Colonic mucosa (tissue), 4 donors: ENCODE results near the gene LRMDA. TPM values are rescaled to one million over a fixed set of nuclear protein-coding genes. Genes with fewer than 3 reads are reported as not detected.

ENCODE experiments used
- DNase-seq: peaks from one replicate; pipeline ENCODE4 v3.0.0-alpha.2; 2020
- H3K27ac ChIP-seq: fragments of 200-600 bp; one replicate; pipeline ENCODE4 v1.8.0; 2021
- H3K27me3 ChIP-seq: fragments of 200-600 bp; one replicate; pipeline ENCODE4 v1.8.0; 2021
- H3K36me3 ChIP-seq: fragments of 200-600 bp; one replicate; pipeline ENCODE4 v1.8.0; 2021
- H3K4me1 ChIP-seq: fragments of 200-600 bp; one replicate; pipeline ENCODE4 v1.8.0; 2021; ENCODE audit warnings: mild to moderate bottlenecking
- H3K4me3 ChIP-seq: fragments of 200-600 bp; one replicate; pipeline ENCODE4 v1.8.0; 2021
- H3K9ac ChIP-seq, 2 donors: one replicate each; pipeline ENCODE4 v1.7.0; 2013; ENCODE audit warnings: control low read depth in 2 of 2, low read depth in 2 of 2, low read length in 2 of 2
- H3K9me3 ChIP-seq: fragments of 200-600 bp; one replicate; pipeline ENCODE4 v1.8.0; 2021
- intact Hi-C: fragments of 100-400 bp; cut with DNase I; formaldehyde crosslinking; loops from one replicate; pipeline ENCODE4 v1.14.1; 2022
- total RNA-seq, 2 donors: library from RNA; stranded (reverse); fragmentation: NEBNext Ultra II Directional in 1 of 2; extraction: Animal tissue kit (Norgen Biotek cat#: 25700) in 1 of 2; gene quantifications; one replicate each; pipeline ENCODE4 v1.2.1, GENCODE V29; 2021
- TF ChIP-seq, protein P1 (sequence below): fragments of 200-600 bp; IDR thresholded peaks from one replicate; pipeline ENCODE4 v1.8.0; 2022; ENCODE audit warnings: antibody characterized with exemption, mild to moderate bottlenecking
- donor health status: healthy.
- donor health status: DM: no; HTN: no; CAD: no.
- donor health status: DM: no; HTN: no; CAD: no.

Gene LRMDA
- total RNA-seq, 2 donors from 2014 or later, result 2.5 to 5.2 TPM

DNA sequence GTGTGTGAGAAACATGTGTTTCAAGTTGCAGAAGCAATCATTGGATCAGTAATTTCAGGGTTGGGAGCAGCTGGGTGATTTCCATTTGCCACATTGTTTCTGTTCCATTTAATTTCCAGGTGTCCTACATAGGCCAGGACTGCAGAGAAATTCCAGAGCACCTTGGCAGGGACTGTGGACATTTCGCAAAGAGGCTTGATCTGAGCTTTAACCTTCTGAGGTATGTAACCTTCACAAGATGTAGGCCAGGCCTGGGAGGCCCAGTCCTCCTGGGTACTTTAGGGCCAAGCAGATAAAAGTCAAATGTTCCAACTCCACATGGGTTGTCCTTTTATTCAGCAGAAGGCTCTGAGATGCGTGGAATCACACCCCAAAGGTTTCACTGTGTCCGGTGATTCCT lies 6.9 kb downstream of the LRMDA start:
- no peak overlapping the region for H3K27ac ChIP-seq
- intact Hi-C loops, result no loop called here
- no peaks in the 10 kb centered on the region for H3K9me3 ChIP-seq
- no peak for DNase-seq
- no peak overlapping the region for H3K9ac ChIP-seq
- no peaks in the 10 kb centered on the region for H3K27me3 ChIP-seq
- H3K36me3 ChIP-seq, result no peaks in the 10 kb centered on the region
- no peak overlapping the region for H3K4me3 ChIP-seq
- TF ChIP-seq, protein P1, sequence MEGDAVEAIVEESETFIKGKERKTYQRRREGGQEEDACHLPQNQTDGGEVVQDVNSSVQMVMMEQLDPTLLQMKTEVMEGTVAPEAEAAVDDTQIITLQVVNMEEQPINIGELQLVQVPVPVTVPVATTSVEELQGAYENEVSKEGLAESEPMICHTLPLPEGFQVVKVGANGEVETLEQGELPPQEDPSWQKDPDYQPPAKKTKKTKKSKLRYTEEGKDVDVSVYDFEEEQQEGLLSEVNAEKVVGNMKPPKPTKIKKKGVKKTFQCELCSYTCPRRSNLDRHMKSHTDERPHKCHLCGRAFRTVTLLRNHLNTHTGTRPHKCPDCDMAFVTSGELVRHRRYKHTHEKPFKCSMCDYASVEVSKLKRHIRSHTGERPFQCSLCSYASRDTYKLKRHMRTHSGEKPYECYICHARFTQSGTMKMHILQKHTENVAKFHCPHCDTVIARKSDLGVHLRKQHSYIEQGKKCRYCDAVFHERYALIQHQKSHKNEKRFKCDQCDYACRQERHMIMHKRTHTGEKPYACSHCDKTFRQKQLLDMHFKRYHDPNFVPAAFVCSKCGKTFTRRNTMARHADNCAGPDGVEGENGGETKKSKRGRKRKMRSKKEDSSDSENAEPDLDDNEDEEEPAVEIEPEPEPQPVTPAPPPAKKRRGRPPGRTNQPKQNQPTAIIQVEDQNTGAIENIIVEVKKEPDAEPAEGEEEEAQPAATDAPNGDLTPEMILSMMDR, result no peak
- H3K4me1 ChIP-seq, result no peaks in the 10 kb centered on the region

DNA sequence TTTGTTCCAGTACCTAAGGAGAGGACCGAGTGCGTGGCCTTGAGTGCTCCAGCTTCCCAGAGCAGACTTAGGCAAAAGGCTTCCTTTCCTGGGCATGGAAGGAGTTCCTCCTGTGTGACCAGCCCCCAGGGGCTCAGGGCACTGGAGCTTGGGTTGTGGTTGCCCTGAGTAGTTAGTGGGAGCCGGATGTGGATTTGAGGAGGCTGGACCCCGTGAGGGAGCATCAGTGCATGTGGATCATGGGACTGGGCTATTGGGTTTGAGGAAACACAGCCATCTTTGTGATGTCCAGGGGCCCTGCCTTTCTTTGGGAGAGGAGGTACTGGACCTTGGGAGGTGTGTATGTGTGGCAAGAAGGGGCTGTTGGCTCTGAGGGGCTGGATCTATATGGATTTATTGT lies 8.4 kb downstream of the LRMDA start:
- Histone ChIP-seq H3K36me3 (no peaks in the 10 kb centered on the region), H3K9ac (no peak overlapping the region), H3K27ac (no peak overlapping the region), H3K27me3 (no peaks in the 10 kb centered on the region), H3K4me3 (no peak overlapping the region), H3K9me3 (no peaks in the 10 kb centered on the region), H3K4me1 (no peaks in the 10 kb centered on the region)
- TF ChIP-seq, protein P1, result no peak
- intact Hi-C loops, result no loop called here
- DNase-seq, result no peak

DNA sequence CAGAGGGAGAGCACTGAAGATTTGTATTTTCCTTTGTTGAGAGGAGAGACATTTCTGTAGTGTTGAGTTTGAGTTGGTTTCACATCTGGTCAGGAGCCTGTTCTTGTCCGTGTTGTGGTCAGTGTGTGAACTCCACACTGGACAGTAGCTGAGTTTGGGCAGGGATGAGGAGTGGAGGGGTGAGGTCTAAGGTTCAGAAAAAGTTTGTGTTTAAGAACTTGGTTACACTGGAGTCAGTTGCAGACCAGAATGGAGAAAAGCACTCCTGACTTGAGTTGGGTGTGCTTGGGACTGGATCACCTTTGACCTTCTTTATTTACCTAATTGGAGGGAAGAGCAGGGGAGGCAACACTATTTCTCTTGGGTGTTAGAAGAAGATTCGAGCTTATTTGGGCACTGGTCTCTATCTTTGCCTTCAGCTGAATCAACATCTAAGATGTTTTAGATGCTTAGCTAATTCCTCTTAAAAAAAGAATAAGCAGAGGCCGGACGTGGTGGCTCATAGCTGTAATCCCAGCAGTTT lies 8.9 kb downstream of the LRMDA start:
- Histone ChIP-seq H3K27me3 (no peaks in the 10 kb centered on the region), H3K36me3 (no peaks in the 10 kb centered on the region), H3K9ac (no peak overlapping the region), H3K4me1 (no peaks in the 10 kb centered on the region), H3K4me3 (no peak overlapping the region), H3K9me3 (no peaks in the 10 kb centered on the region), H3K27ac (no peak overlapping the region)
- DNase-seq, result no peak
- intact Hi-C loops, result no loop called here
- TF ChIP-seq, protein P1, result no peak

DNA sequence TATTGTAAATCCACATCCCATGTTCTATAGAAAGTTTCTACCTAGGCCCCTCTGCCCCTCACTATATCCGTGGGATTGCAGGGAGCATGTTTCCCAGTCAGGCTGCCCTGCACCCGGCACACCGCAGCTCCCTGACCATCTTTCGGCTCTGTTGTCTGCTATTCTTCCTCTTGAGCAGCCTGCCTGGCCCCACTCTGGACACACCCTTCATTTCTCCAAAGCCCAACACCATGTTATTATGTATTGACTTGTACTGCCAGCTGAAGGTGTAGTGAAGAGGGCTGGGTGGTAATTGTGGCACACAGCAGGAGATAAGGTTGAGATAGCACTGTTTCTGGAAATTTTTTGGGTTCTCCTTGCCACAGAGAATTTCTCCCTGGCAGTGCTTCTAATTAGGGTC lies 9.8 kb downstream of the LRMDA start:
- Histone ChIP-seq H3K36me3 (no peaks in the 10 kb centered on the region), H3K9me3 (no peaks in the 10 kb centered on the region), H3K4me1 (no peaks in the 10 kb centered on the region), H3K27me3 (no peaks in the 10 kb centered on the region), H3K9ac (no peak overlapping the region), H3K4me3 (no peak overlapping the region), H3K27ac (no peak overlapping the region)
- intact Hi-C loops, result no loop called here
- TF ChIP-seq, protein P1, result no peak
- no peak for DNase-seq

DNA sequence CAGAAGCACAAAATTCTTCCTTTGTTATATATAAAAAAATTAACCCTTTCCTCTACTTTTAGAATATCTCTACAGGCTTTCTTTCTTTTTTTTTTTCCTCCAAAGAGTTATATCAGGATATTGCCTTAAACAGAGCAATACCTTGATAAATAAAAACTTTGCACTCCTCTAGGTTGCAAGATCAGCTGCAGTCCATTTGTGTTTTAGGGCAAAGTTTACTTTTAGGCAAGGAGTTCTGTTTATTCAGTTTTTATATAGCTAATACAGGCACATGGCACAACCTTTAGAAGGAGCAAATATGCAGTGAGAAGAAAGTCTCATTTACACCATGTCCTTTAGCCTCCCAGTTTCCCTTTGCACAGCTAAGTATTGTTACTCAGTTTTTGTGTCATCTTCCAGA lies 10.3 kb downstream of the LRMDA start:
- no peak for DNase-seq
- intact Hi-C loops, result no loop called here
- Histone ChIP-seq H3K36me3 (no peaks in the 10 kb centered on the region), H3K9me3 (no peaks in the 10 kb centered on the region), H3K4me1 (no peaks in the 10 kb centered on the region), H3K27me3 (no peaks in the 10 kb centered on the region), H3K9ac (no peak overlapping the region), H3K27ac (no peak overlapping the region), H3K4me3 (no peak overlapping the region)
- TF ChIP-seq, protein P1, result no peak
